ENCODE measurements around the gene CERS2. TPM values are rescaled to one million over a fixed set of nuclear protein-coding genes. Genes with fewer than 3 reads are reported as not detected.

CERS2 gene
- total and polyA plus RNA-seq, 2 of the 13 experiments (the other 11 are each of a cell fraction or from before 2014, with no cell fraction given) = 269 to 298 TPM

- TF ChIP-seq, protein P1, sequence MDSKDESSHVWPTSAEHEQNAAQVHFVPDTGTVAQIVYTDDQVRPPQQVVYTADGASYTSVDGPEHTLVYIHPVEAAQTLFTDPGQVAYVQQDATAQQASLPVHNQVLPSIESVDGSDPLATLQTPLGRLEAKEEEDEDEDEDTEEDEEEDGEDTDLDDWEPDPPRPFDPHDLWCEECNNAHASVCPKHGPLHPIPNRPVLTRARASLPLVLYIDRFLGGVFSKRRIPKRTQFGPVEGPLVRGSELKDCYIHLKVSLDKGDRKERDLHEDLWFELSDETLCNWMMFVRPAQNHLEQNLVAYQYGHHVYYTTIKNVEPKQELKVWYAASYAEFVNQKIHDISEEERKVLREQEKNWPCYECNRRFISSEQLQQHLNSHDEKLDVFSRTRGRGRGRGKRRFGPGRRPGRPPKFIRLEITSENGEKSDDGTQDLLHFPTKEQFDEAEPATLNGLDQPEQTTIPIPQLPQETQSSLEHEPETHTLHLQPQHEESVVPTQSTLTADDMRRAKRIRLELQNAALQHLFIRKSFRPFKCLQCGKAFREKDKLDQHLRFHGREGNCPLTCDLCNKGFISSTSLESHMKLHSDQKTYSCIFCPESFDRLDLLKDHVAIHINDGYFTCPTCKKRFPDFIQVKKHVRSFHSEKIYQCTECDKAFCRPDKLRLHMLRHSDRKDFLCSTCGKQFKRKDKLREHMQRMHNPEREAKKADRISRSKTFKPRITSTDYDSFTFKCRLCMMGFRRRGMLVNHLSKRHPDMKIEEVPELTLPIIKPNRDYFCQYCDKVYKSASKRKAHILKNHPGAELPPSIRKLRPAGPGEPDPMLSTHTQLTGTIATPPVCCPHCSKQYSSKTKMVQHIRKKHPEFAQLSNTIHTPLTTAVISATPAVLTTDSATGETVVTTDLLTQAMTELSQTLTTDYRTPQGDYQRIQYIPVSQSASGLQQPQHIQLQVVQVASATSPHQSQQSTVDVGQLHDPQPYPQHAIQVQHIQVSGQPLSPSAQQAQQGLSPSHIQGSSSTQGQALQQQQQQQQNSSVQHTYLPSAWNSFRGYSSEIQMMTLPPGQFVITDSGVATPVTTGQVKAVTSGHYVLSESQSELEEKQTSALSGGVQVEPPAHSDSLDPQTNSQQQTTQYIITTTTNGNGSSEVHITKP (CRISPR knock-in tag; IDR thresholded peaks at IDR 0.05; ENCODE audit: low read depth) = no peak
- TF ChIP-seq MYC (CRISPR knock-in tag; IDR thresholded peaks at IDR 0.05; ENCODE audit: borderline replicate concordance) = peak; percentile 35
Observed at GRCh38 chr1:150979092-150980056, 4.7 kb upstream of the CERS2 start (continued).

DNA sequence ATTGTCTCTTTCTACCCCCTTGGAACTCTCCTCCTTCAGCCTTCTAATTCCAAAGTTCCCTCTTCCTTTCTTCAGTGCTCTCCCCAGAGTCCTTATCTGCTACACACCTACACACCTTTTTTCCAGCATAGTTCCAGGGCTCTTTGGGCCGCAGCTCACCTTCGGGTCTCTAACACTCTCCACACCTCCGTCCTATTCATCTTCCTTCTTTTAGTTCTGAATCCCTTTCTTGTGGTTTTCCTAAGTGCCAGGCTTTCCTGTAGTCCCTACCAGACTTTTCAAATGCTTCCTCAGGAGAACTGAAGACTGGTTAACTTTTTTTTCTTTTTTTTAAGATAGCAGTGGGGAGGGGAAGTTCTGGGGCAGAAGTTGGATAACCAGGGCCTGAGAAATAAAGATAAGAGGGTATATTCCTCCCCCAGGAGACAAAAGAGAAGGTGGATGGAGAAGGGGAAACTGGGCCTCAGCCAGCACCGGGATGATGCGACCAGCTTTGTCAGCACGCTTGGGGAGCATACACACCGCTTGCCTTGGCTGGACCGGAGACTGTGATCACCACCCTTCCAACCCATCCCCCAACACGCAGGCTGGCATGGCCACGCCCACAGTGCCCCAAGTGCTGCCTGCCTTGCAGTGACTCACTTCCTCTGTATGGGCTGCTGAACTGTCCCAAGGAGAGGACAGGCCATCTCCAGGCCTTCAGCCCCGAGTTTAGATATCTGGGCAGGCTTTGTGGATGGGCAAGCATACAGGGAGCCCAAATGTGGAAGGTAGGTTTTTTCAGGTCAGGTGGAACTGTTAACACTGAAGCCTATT, 2.5 kb upstream of the CERS2 start:
- Histone ChIP-seq H3K27me3 (ENCODE audit: control insufficient read depth in 1 of 2, insufficient read depth in 2 of 2, low read length in 2 of 2) (no peaks in the 10 kb centered on the region; a peak in 1 of 5 replicates), H3K4me3 (replicated peaks in 1 of 3; ENCODE audit: insufficient read depth in 1 of 3, low read depth in 2 of 3, low read length in 3 of 3) (peak overlapping the region in 2 of 3 experiments; percentile 19 to 53; a peak in 2 of 6 replicates), H3K9ac (ENCODE audit: insufficient read depth, low read depth, low read length) (peak overlapping the region; percentile 35; the same call in 1 of the 2 replicates), H4K20me1 (ENCODE audit: insufficient read depth, low read length) (no peaks in the 10 kb centered on the region), H3K36me3 (replicated peaks in 1 of 2; ENCODE audit: control insufficient read depth in 1 of 2, insufficient read depth in 2 of 2, low read length in 2 of 2) (no peaks in the 10 kb centered on the region), H2AFZ (ENCODE audit: low read length) (no peak overlapping the region), H3K79me2 (ENCODE audit: insufficient read depth, low read length) (peaks cover 29% of the 10 kb centered on the region), H3K27ac (ENCODE audit: extremely low read length, insufficient read depth, low read length) (no peak overlapping the region), H3K9me3 (ENCODE audit: low read length) (no peaks in the 10 kb centered on the region), H3K4me1 (ENCODE audit: insufficient read depth, low read length) (peaks cover 76% of the 10 kb centered on the region), H3K4me2 (ENCODE audit: low read depth, low read length) (peak overlapping the region; percentile 72)
- 21% methylated on average over 8 of the region's 11 CpGs for WGBS (ENCODE audit: low lambda C conversion rate)
- CTCF ChIA-PET (ENCODE audit: low intra/inter-chr PET ratio, low total read pairs) = no interaction called here
- DNase-seq (ENCODE audit: low spot score) = peak; percentile 68
- POLR2A ChIA-PET = interaction anchor here (0.8 to 10.3 kb wide), 5 partner anchors 12 to 306 kb away, joined by 3 to 99 read pairs (median 4); partner anchors contain the start of gene MINDY1
- BruUV-seq (replicated peaks) = no TSS peak
- ATAC-seq = no peak
- intact Hi-C loops (cut with micrococcal nuclease; ENCODE audit: unreplicated experiment) (no loop called here), in situ Hi-C loops (cut with HindIII; ENCODE audit: extremely low pct_ligation_motif_present, low pct_unique_long_range_greater_than_20kb) (no loop called here)
- peak; percentile 48 for FAIRE-seq
- TF ChIP-seq AHDC1 (CRISPR knock-in tag; IDR thresholded peaks at IDR 0.05; ENCODE audit: borderline replicate concordance) (no peak), JUNB (CRISPR knock-in tag; IDR thresholded peaks at IDR 0.05; ENCODE audit: borderline replicate concordance) (no peak), GTF3A (CRISPR knock-in tag; conservative IDR thresholded peaks at IDR 0.05) (no peak), TBP (CRISPR knock-in tag; IDR thresholded peaks at IDR 0.05) (no peak), POLR2AphosphoS5 (IDR thresholded peaks at IDR 0.05; ENCODE audit: low read depth, low read length) (peak; percentile 29; the same call in 1 of the 2 replicates), ARNT2 (CRISPR knock-in tag; IDR thresholded peaks at IDR 0.05; ENCODE audit: low read depth) (no peak), FOXK2 (IDR thresholded peaks at IDR 0.05) (no peak)
